CD4-positive, alpha-beta T cell treated with Interleukin-21 for 1 hour (primary cell): Measurements from ENCODE around the gene SLF1.
A peak's percentile ranks its signal among the peaks of the same experiment; 100 is the strongest.

Experiments
- DNase-seq: peaks from one replicate; pipeline ENCODE4 v3.0.0-alpha.2; 2020

The SLF1 gene

GRCh38 chr5:94618493-94619328 lies at the start of gene SLF1, which contains the start of gene KIAA0825:
TSS of gene SLF1 (plus strand) at chr5:94618669. CDS start at chr5:94628811, 10,142 bp downstream.
TSS of gene KIAA0825 (minus strand) at chr5:94618604. CDS start at chr5:94537126, 81,478 bp downstream.
- DNase-seq = peak; percentile 88

DNA sequence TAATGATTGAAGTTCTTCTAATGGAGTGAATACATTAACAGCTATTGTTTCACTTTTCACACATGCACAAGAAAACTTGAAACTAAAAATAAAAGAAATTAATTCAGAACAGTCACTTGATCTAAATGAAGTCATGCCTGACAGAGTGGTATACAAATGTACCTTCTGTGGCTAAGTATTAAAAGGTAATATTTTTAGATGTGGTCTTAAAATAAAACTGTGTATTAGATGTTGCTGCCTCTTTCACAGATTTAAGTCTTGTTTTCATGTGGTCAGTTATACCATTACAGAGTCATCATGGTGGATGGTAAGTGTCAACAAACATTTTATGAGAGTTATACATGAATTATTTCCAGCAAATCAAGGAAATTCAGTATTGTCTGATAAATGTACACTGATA lies 47.1 kb upstream of the SLF1 start:
- DNase-seq = no peak

DNA sequence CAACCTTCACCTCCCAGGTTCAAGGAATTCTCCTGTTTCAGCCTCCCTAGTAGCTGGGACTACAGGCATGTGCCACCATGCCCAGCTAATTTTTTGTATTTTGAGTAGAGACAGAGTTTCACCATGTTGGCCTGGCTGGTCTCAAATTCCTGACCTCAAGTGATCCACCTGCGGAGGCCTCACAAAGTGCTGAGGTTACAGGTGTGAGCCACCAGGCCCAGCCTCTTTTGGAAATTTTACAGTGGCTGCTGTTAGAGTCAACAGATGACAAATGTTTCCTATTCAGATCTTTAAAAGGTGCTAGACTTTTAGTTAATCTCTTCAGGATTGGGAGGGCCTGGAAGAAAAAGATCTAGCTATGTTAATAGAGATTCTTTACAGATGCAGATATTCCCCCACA lies 45.1 kb upstream of the SLF1 start:
- DNase-seq = peak; percentile 21

DNA sequence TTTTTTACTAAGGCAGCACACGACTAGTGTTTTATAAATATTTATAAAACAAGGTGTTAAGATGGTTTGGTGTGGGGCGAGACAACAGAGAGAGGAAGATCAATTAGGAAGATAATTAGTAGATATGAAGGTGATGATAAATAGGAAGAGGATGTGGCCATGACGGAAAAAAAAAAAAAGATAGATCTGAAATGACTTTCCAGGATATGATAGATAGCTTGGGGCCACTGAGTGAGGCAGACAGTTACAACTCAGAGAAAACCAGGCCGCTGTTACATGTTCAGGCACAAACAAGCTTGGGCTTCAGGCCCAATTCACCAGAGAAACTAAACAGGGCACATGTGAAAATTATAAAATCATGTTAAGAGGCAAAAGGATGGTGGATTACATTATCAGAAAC lies 43.3 kb upstream of the SLF1 start:
- DNase-seq = peak; percentile 48

DNA sequence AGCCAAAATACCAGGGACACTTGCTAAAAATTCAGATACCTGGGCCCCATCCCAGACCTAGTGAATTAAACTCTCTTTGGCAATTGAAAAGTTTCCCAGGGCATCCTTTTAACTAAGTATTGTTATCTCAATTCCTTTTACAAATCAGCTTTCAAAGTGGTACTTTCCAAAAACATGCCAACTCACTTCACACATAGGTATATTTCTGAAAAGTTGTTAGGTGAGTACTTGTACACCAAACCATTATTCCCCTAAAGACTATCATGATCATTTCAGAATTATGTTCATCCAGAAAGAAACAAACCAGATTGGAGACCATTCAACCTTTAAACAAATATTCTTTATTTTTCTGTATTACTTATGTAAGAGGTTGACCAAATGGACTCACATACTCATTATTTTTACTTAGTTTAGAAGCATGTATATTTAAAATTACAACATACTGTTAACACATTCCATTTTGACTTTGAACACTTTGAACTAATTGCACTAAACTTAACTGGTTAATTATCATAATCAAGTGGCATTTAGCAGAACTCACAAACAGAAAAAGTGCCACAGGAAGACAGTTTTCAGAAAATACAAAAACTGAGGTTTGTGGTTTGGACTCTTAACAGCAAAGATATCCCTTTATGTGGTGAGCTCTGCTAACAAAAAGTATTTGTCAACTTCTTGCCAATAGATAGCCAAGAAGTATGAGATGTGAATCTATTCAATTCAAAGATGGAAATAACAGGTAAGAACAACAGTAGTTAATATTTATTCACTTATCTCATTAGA lies 40.8 kb upstream of the SLF1 start:
- DNase-seq = peak; percentile 68

DNA sequence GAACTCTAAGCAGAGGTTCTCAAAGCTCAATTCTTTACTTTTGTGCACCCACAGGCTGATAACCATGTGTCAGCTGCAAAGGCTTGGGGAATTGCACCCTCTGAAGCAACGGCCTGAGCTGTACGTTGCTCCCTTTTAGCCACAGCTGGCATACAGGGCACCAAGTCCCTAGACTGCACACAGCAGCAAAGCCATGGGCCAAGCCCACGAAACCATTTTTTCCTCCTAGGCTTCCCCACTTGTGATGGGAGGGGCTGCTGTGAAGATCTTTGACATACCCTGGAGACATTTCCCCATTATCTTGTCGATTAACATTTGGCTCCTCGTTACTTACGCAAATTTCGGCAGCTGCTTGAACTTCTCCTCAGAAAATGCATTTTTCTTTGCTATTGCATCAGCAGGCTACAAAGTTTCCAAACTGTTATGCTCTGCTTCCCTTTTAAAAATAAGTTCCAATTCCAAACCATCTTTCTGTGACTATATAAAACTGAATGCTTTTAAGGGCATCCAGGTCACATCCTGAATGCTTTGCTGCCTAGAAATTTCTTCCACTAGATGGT lies 23.1 kb upstream of the SLF1 start:
- DNase-seq = no peak

DNA sequence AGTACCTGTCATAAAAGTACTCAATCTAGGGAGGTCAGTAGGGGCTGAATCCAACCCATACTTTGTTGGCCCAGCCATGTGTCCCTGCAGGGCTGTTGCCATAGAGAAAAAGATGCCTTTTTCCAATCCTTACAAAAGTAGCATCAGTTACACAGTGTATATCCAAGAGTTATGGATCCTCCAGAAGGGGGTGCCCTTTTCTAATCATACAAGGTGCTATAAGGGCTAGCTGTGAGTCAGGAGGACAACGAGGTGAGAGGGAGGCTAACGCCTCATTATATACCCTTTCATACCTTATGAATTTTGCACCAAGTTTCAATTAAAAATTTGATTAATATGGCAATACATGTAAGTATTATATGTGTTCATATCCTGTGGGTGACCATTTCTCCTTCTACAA lies 4.9 kb upstream of the SLF1 start:
- DNase-seq = peak; percentile 11

DNA sequence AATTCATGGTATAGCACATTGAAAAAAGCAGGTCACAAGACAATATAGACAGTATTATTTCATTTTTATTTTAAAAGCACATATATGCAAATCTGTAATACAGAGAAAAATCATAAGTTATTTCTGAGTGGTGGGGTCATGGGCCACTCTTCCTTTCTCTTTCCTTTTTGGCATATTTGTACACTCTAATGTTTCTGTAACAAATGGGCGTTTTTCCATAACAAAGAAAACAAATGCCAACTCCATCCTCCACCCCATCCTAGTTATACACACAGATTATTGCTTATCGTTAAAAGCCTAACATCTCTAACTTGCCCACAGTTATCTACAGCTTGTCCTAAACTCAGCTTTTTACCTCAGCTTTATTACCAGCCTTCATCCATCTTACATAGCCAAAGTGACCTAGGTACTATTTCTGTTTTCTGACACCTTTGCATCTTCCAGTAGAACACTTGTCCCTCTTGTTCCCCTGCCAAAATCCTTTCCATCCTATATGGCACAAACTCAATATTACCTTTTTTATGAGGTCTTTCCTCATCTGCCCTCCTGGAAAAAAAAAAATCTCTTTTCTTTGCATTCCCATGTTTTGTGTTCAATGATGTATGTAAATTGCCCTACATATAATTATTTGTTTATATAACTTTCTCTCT lies 4.2 kb upstream of the SLF1 start:
- DNase-seq = no peak

- DNase-seq = no peak
Measured at GRCh38 chr5:94615862-94616261, 2.6 kb upstream of the SLF1 start.

- DNase-seq = peak; percentile 49
Measured at GRCh38 chr5:94618029-94618492, 408 bp upstream of the SLF1 start.

GRCh38 chr5:94620256-94620655 lies 1.8 kb downstream of the SLF1 start:
- DNase-seq = no peak

- DNase-seq = no peak
Measured at GRCh38 chr5:94621763-94622162, 3.3 kb downstream of the SLF1 start.

- no peak for DNase-seq
Measured at GRCh38 chr5:94623011-94623410, 4.5 kb downstream of the SLF1 start.

DNA sequence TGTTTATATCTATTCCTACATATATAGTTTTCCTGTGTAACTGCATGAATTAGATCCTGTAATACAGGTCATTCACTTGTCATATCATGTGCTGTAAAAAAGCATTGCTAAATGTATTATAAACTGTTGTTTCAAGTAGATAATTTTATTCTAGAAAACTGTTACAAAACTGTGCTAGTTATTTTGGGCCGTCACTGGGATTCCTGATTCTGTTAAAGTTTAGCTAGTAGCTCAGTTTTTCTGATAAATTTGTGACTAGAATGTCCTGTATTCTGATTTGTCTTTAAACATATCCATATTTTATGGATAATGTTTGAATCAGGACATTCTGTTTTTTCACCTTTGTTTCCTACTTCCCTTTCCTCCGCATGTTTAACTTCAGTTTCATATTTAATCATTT lies 5.4 kb downstream of the SLF1 start:
- no peak for DNase-seq

- no peak for DNase-seq
Measured at GRCh38 chr5:94627191-94627590, 8.7 kb downstream of the SLF1 start.

- DNase-seq = no peak
Measured at GRCh38 chr5:94632024-94632423, 13.6 kb downstream of the SLF1 start.

DNA sequence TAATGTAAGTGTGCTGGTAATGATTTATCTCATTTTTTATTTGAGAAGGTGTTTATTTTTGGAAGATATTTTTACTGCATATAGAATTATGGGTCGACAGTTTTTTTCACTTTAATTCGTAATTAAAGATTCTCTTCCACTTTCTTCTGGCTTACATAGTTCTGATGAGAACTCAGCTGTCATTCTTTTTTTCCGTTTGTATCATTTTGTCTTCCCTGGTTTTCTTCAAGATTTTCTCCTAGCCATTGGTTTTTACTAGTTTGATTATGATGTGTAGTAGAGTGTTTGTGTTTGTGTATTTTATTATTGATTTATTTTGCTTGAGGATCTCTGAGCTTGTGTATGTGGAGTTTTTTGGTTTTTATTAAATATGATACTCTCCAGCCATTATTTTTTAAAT lies 21.7 kb downstream of the SLF1 start:
- no peak for DNase-seq

GRCh38 chr5:94645053-94645452 lies 26.6 kb downstream of the SLF1 start:
- no peak for DNase-seq

GRCh38 chr5:94646758-94647157 lies 28.3 kb downstream of the SLF1 start:
- DNase-seq = no peak

GRCh38 chr5:94649874-94650273 lies 31.4 kb downstream of the SLF1 start:
- DNase-seq = no peak

DNA sequence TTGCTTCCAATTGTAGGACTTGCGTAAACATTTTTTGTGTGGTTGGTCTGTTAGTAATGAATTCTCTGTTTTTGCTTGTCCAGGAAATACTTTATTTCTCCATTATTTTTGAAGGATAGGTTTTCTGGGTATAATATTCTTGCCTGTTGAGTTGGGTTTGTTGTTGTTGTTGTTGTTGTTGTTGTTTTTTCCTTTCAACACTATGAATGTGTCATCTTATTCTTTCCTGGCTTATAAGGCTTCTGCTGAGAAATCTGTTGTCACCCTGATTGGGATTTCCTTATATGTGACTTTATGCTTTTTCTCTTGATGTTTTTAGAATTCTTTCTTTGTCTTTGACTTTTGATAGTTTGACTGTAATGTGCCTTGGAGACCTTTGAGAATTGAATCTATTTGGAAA lies 39.8 kb downstream of the SLF1 start:
- DNase-seq = no peak

DNA sequence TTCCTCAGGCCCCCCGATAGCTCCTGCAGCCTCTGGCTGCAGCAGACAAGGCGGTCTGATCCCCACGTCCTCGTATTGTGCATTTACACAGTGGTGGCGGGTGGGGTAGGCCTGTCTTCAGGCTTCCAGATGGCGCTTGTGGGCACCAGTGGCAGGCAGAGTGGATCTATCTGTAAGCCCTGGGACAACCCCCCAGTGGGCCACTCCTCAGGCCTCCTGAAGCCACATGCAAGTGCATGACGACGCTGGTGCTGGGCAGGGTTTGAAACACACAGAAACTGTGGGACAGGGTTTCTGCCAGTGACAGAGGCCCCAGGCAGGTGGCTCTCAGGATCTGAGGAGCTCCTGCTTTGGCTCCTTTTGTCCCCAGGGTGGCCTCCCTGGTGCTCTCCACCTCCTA lies 42.0 kb downstream of the SLF1 start:
- no peak for DNase-seq

- DNase-seq = no peak
Measured at GRCh38 chr5:94661086-94661485, 42.6 kb downstream of the SLF1 start.
